Measurements from ENCODE around the gene PRDM12.

GRCh38 chr9:130665431-130666392 lies 1.3 kb downstream of the PRDM12 start:
- TF ChIP-seq CTCF (IDR thresholded peaks at IDR 0.05) (no peak), POLR2A (IDR thresholded peaks at IDR 0.05) (no peak)

Measured in uterus (tissue), 2 donors.